HFF-Myc (cell line): Measurements from ENCODE around the gene RELN.

Experiments used
- DNase-seq: peaks from one replicate; pipeline ENCODE4 v3.0.0-alpha.2; 2011; ENCODE audit warnings: low read depth; ENCODE audit errors: extremely low read depth
- H3K4me3 ChIP-seq: replicated peaks from 2 replicates; pipeline ENCODE4 v1.5.1; 2011; ENCODE audit warnings: low read depth, mild to moderate bottlenecking, control low read depth, low read length
- TF ChIP-seq, protein P1 (sequence below): IDR thresholded peaks from 2 replicates; pipeline ENCODE4 v1.5.1; 2012; ENCODE audit warnings: mild to moderate bottlenecking, low read depth, low read length, control low read depth; ENCODE audit errors: missing control alignments

The RELN gene

DNA sequence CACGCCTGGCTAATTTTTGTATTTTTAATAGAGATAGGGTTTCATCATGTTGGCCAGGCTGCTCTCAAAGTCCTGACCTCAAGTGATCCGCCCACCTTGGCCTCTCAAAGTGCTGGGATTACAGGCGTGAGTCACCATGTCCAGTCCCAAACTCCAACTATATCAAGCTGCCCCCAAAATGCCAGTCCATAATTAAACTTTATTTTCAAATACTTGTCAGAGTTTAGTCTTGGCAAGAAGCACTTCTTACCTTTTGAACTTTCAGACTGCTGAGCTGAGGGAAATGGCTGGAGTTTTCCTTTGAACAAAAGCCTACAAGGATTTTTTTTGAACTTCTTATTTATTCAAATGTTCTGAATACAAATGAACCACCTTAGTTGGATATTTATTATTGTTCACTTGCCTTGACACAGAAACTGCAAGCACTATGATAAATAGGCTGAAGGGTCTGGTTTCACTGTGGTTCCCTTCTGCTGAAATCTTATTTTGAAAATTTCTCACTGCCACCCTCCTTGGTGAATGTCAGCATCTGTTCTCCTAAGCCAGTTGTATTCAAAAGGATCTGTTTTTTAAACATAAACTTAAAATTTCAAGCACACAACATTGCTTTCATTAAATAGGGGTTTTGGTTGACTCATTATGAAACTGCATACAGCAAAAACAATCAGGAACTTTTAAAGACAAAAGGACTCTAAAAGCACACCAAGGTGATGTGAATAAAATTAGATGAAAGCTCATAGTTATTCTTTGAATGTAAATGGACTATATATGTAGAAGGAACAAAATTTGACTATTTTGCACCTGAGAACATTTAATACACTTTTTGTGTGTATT is 441.8 kb downstream of the RELN start:
- TF ChIP-seq, protein P1, sequence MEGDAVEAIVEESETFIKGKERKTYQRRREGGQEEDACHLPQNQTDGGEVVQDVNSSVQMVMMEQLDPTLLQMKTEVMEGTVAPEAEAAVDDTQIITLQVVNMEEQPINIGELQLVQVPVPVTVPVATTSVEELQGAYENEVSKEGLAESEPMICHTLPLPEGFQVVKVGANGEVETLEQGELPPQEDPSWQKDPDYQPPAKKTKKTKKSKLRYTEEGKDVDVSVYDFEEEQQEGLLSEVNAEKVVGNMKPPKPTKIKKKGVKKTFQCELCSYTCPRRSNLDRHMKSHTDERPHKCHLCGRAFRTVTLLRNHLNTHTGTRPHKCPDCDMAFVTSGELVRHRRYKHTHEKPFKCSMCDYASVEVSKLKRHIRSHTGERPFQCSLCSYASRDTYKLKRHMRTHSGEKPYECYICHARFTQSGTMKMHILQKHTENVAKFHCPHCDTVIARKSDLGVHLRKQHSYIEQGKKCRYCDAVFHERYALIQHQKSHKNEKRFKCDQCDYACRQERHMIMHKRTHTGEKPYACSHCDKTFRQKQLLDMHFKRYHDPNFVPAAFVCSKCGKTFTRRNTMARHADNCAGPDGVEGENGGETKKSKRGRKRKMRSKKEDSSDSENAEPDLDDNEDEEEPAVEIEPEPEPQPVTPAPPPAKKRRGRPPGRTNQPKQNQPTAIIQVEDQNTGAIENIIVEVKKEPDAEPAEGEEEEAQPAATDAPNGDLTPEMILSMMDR: no peak
- no peak overlapping the region for H3K4me3 ChIP-seq
- DNase-seq: no peak

- TF ChIP-seq, protein P1: no peak
- DNase-seq: no peak
Observed at GRCh38 chr7:103542470-103542869, 447.0 kb downstream of the RELN start.

GRCh38 chr7:103541947-103542346 is 447.5 kb downstream of the RELN start:
- H3K4me3 ChIP-seq: no peak overlapping the region
- TF ChIP-seq, protein P1: no peak
- no peak for DNase-seq

More at GRCh38 chr7:103542470-103542869, 447.0 kb downstream of the RELN start:
- H3K4me3 ChIP-seq: no peak overlapping the region

- TF ChIP-seq, protein P1: no peak
- no peak for DNase-seq
Observed at GRCh38 chr7:103541026-103541425, 448.4 kb downstream of the RELN start.

DNA sequence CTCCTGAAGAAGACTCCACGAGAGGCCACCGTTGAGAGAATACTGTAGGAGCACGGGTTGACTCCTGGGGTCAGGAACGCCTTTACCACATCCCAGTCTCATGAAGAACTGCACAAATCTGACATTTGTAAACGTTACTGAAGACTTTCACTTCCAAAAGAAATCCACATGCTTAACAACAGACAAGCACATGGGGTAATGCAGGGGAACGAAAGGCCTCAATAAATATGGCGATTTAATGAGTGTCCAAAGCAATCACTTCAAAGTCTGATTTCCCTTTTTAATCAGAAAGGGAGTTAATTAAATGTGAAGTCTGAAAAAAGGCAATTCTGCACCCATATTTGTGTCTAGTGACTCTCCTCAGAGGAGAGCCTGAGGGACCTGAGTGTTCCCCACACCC is 449.1 kb downstream of the RELN start:
- H3K4me3 ChIP-seq: no peak overlapping the region
- TF ChIP-seq, protein P1: no peak
- DNase-seq: no peak

More at GRCh38 chr7:103541026-103541425, 448.4 kb downstream of the RELN start:
- H3K4me3 ChIP-seq: no peak overlapping the region

GRCh38 chr7:103539875-103540274 is 449.6 kb downstream of the RELN start:
- TF ChIP-seq, protein P1: no peak
- no peak for DNase-seq
- H3K4me3 ChIP-seq: no peak overlapping the region
